ENCODE results near the gene DENND1A. TPM values are rescaled to one million over a fixed set of nuclear protein-coding genes. Genes with fewer than 3 reads are reported as not detected.

Gene DENND1A
- total and polyA plus RNA-seq, 7 donors: 12.8 to 33.2 (median 19.2) TPM

GRCh38 chr9:123702483-123702882 lies 227.4 kb downstream of the DENND1A start:
- 71 to 98% methylated on average over 1 of the region's 1 CpG for WGBS, 2 donors
- Histone ChIP-seq H3K4me1 (no peaks in the 10 kb centered on the region), H3K9me3 (peaks cover 0 to 13% (median 4%) of the 10 kb centered on the region in 4 donors), H3K27ac (no peak overlapping the region), H3K36me3 (no peaks in the 10 kb centered on the region), H3K27me3 (no peaks in the 10 kb centered on the region), H3K4me3 (no peak overlapping the region)
- no peak for TF ChIP-seq EP300 (IDR thresholded peaks at IDR 0.05)
- no peak for TF ChIP-seq POLR2A (IDR thresholded peaks at IDR 0.05)
- no peak for DNase-seq
- intact Hi-C loops (cut with DNase I): no loop called here

DNA sequence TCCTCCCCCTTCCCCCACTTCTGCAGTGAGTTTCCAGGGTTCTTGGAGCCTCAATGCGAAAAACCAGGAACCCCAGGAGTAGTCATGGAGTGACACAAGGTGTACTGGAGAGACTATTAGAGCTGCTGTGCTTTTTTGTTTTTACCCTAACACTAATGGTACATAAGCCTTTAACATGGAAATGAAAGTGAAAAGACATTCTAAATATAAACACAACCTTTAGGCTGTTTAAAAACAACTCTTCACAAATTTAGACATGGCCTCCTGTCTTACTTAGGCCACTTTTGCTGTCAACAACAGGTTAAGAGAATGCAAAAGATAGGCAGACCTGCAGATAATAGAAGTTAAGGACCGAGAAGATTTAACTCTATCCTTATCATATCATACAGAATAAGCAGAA lies 232.2 kb downstream of the DENND1A start:
- Histone ChIP-seq H3K36me3 (no peaks in the 10 kb centered on the region), H3K9me3 (peaks cover 0 to 9% (median 2%) of the 10 kb centered on the region in 4 donors), H3K27ac (no peak overlapping the region), H3K4me1 (no peaks in the 10 kb centered on the region), H3K4me3 (no peak overlapping the region), H3K27me3 (no peaks in the 10 kb centered on the region)
- intact Hi-C loops (cut with DNase I): no loop called here
- no peak for DNase-seq
- 88 to 90% methylated on average over 2 of the region's 2 CpGs for WGBS, 2 donors
- no peak for TF ChIP-seq POLR2AphosphoS5 (IDR thresholded peaks at IDR 0.05)
- TF ChIP-seq CTCF (IDR thresholded peaks at IDR 0.05): no peak

GRCh38 chr9:123696476-123696875 lies 233.4 kb downstream of the DENND1A start:
- H3K9me3 ChIP-seq: no peaks in the 10 kb centered on the region
- H3K27ac ChIP-seq: no peak overlapping the region
- no peak overlapping the region for H3K4me3 ChIP-seq
- no peaks in the 10 kb centered on the region for H3K4me1 ChIP-seq
- H3K27me3 ChIP-seq: no peaks in the 10 kb centered on the region
- no peak for DNase-seq
- no peak for TF ChIP-seq POLR2A (IDR thresholded peaks at IDR 0.05)
- no peak for TF ChIP-seq POLR2AphosphoS5 (IDR thresholded peaks at IDR 0.05)
- TF ChIP-seq EP300 (IDR thresholded peaks at IDR 0.05): no peak
- no peak for TF ChIP-seq CTCF (IDR thresholded peaks at IDR 0.05)
- 83 to 90% methylated on average over 4 of the region's 4 CpGs for WGBS, 2 donors
- intact Hi-C loops (cut with DNase I): no loop called here
- H3K36me3 ChIP-seq: no peaks in the 10 kb centered on the region

- Histone ChIP-seq H3K9me3 (no peaks in the 10 kb centered on the region), H3K4me1 (no peaks in the 10 kb centered on the region), H3K27me3 (no peaks in the 10 kb centered on the region), H3K36me3 (no peaks in the 10 kb centered on the region), H3K27ac (no peak overlapping the region), H3K4me3 (no peak overlapping the region)
- intact Hi-C loops (cut with DNase I): no loop called here
- no peak for TF ChIP-seq POLR2AphosphoS5 (IDR thresholded peaks at IDR 0.05)
- no peak for TF ChIP-seq EP300 (IDR thresholded peaks at IDR 0.05)
- TF ChIP-seq CTCF (IDR thresholded peaks at IDR 0.05): no peak
- no peak for TF ChIP-seq POLR2A (IDR thresholded peaks at IDR 0.05)
- no peak for DNase-seq
- 97% methylated on average over 3 of the region's 3 CpGs for WGBS, 2 donors
Measured at GRCh38 chr9:123695386-123695785, 234.5 kb downstream of the DENND1A start.

DNA sequence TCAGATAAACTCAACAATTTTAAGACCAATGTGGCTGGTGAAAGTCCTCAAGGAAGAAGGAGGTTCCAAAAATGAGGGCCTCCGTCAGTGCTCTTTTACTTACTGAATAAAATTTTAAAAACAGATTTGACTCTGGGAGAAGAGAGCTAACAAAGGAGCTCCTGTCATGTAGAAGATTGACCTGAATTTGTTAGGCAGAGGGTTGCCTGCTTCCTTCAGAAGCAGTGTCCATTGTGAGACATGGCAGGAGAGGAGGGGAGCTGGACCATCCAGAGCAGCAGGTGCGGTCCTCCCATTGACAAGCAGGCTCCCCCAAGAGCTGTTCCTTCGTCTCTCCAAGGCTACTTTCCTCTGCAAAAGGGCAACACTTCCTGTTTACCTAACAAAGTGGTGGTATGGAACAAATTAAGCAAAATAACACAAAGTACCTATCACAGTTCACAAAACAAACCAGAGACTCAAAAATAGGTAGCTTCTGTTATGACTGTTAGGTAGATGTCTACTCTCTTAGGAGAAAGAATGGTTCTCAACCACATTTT lies 238.1 kb downstream of the DENND1A start:
- H3K27ac ChIP-seq: no peak overlapping the region
- TF ChIP-seq POLR2AphosphoS5 (IDR thresholded peaks at IDR 0.05) (no peak), POLR2A (IDR thresholded peaks at IDR 0.05) (no peak), CTCF (IDR thresholded peaks at IDR 0.05) (no peak), EP300 (IDR thresholded peaks at IDR 0.05) (no peak)
- intact Hi-C loops (cut with DNase I): no loop called here
- no peak for DNase-seq
- H3K36me3 ChIP-seq: no peaks in the 10 kb centered on the region
- H3K4me3 ChIP-seq: no peak overlapping the region
- 88 to 91% methylated on average over 3 of the region's 3 CpGs for WGBS, 2 donors
- no peaks in the 10 kb centered on the region for H3K27me3 ChIP-seq
- no peaks in the 10 kb centered on the region for H3K9me3 ChIP-seq
- H3K4me1 ChIP-seq: peaks cover 0 to 12% (median 2%) of the 10 kb centered on the region in 4 donors
